COLO668 (cell line): ENCODE measurements around the gene ABL1.
"Not testable (repeated sequence)": the region's sequence is repeated elsewhere in the genome, so short reads cannot be mapped to it uniquely, and the experiment has no call there.

Experiments
- DNase-seq: peaks from one replicate; lab custom pipeline; 2025; ENCODE audit not compliant: unreplicated experiment; lab: John Stamatoyannopoulos, UW

Gene ABL1

GRCh38 chr9:130834371-130835336 is at the start of gene ABL1:
Gene ABL1, plus strand, starts transcription at chr9:130835254. Its CDS starts 193 bp downstream, at chr9:130835447.
- peak; percentile 85 for DNase-seq

DNA sequence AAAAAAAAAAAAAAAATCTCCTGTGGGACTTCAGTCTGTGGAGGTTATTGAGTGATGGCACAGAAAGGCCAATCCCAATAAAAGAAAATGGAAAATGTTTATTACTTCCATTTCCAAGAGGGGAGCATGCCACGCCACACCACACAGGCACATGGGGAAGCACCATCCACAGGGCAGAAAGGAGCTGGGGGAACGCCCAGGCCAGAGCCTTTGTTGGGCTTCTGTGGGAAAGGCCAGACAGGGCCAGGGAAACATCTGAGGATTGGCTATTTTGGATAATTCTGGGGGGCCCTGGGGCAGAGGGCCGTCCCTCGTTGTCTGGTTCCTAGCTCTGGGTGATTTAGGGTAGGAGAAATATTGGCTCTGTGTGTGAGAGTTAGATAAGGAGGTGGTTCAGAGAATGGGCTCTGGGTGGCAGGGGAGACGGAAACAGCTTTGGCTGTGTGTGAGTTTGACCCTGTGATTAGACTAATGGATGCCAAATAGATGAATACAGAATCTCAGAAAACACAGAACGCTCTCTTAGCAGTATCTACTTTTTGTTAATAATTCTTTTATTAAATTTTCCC is 49.0 kb upstream of the ABL1 start:
- no peak for DNase-seq

GRCh38 chr9:130786526-130786925 is 48.5 kb upstream of the ABL1 start:
- no peak for DNase-seq

- no peak for DNase-seq
Observed at GRCh38 chr9:130789747-130790672, 45.0 kb upstream of the ABL1 start.

- DNase-seq: no peak
Observed at GRCh38 chr9:130791303-130791894, 43.7 kb upstream of the ABL1 start.

- DNase-seq: no peak
Observed at GRCh38 chr9:130793589-130793988, 41.5 kb upstream of the ABL1 start.

- not testable (repeated sequence) for DNase-seq
Observed at GRCh38 chr9:130794021-130794420, 41.0 kb upstream of the ABL1 start.

- DNase-seq: not testable (repeated sequence)
Observed at GRCh38 chr9:130794423-130794822, 40.6 kb upstream of the ABL1 start.

GRCh38 chr9:130794923-130795495 is 40.0 kb upstream of the ABL1 start:
- DNase-seq: no peak

- DNase-seq: not testable (repeated sequence)
Observed at GRCh38 chr9:130803116-130803515, 31.9 kb upstream of the ABL1 start.

GRCh38 chr9:130805510-130806326 is 29.3 kb upstream of the ABL1 start:
- DNase-seq: no peak

GRCh38 chr9:130806327-130806716 is 28.7 kb upstream of the ABL1 start:
- DNase-seq: no peak

DNA sequence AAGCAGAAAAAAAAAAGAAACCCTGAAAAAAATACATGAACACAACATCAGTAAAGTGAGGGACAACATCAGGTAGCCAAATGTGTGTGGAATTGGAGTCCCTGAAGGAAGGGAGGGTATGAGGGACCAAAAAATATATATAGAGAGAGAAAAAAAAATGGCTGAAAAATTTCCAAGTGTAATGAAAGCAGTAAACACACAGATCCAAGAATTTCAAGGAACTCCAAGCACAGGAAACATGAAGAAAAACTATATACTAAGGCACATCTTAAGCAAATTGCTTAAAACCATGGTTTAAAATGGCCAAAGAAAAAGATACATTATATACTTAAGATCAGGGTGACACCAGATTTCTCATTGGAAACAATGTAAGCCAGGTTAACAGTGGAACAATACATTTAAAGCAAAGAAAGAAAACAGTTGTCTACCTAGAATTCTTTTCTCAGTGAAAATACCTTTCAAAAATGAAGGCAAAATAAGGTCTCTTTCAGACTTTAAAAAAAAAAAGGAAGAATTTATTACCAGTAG is 24.4 kb upstream of the ABL1 start:
- DNase-seq: no peak

GRCh38 chr9:130815242-130815808 is 19.7 kb upstream of the ABL1 start:
- DNase-seq: no peak

GRCh38 chr9:130817914-130818313 is 17.1 kb upstream of the ABL1 start:
- DNase-seq: no peak

DNA sequence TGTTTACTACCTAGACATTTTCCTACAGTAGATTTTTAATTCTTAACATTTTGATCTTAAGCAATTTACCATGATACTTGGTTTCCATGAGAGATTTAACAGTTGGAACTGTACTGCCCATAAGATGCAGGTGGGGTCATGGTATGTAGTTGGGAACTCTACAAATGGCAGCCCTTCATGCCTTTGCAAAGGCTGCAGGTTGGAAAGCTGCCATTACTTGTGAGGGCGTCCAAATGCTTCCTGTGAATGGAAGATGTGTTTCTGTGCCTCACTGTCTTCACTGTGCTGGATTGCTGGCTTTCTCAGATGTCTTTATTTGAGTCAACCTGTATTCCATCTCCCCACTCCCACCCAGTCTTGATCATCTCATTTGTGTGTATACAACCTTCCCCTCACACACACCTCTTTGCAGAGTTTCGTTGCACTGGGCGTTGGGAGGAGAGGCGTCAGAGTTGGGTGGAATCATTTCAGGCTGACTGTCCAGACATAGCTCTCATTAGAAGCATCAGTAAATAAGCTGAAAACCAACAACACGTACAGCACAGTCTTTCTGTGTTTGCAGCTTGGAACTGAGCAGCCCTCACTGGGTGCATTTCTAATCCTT is 14.8 kb upstream of the ABL1 start:
- no peak for DNase-seq

DNA sequence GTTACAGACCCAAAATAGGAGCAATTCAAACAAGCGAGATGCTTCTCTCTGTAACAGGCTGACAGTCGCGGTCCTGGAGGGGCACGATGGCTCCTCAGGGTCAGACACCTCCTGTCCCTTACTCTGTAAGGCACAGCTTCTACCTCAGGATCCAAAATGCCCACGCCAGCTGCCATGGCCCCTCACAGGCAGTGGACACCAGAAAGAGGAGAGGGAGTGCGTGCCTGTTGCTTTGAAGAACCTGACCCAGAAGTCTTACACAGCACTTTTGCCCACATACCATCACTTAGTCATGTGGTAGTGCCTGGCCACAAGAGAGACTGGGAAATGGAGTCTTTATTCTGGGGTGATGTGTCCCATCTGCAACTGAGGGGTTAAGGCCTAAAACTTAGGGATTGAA is 11.6 kb upstream of the ABL1 start:
- DNase-seq: no peak

DNA sequence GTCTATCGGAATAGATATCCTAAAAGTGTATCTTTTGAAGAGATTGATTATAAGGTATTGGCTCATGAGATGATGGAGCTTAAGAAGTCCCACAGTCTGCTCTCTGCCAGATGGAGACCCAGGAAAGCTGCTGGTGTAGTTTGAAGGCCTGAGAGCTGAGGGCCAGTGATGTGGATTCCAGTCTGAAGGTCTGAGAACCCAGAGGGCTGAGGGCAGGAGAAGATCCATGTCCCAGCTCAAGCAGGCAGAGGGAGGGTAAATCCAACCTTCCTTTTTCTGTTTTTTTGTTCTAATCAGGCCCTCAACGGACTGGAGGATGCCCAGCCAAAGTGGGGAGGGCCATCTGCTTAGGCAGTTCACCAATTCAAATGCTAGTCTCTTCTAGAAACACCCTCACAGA is 11.0 kb upstream of the ABL1 start:
- DNase-seq: no peak
